ENCODE measurements around the gene ZSWIM6.
"Not testable (repeated sequence)": the region's sequence is repeated elsewhere in the genome, so short reads cannot be mapped to it uniquely, and the experiment has no call there.

ZSWIM6 gene

DNA sequence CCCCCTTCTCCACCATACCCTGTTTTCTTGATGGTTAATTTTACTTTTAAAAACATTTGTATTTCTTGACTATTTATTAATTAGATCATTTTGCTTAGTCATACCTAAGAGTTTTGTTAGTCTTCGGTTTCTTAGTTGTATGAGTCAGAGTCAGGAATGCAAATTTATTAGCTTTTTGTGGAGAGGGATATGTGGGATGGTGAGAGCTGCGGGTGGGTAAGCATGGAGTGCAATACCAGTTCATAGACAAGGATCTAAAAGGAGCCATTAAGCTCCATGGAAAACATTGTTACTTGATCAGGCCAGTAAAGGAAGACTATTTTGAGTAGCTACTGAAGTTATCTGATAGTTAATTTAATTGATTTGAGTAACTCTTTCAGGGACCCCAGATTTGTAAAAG, 77.5 kb downstream of the ZSWIM6 start:
- no peak for DNase-seq

- no peak for DNase-seq
Observed at GRCh38 chr5:61410811-61411210, 78.8 kb downstream of the ZSWIM6 start.

- no peak for DNase-seq
Observed at GRCh38 chr5:61412361-61412760, 80.3 kb downstream of the ZSWIM6 start.

GRCh38 chr5:61413205-61413604, 81.1 kb downstream of the ZSWIM6 start:
- not testable (repeated sequence) for DNase-seq

DNA sequence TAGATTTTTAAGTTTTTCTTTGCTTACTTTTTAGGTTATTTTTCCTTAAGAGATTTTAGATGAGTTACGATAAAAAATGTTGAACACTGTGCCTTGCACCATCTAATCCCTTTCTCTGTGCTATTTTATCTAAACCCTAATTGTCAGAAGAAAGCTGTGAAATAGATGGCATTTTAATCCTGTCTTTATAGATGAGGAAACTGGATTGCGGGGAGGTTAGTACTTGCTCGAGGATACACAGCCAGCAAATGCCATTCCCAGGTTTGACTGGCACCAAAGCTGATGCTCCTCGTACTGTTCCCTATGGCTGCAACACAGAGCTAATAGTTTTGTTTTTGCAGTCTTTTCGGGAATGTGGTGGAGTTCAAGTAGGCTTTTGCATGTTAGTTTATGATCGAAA, 82.7 kb downstream of the ZSWIM6 start:
- DNase-seq, result no peak

GRCh38 chr5:61416010-61416409, 84.0 kb downstream of the ZSWIM6 start:
- DNase-seq, result no peak

- DNase-seq, result no peak
Observed at GRCh38 chr5:61416420-61416819, 84.4 kb downstream of the ZSWIM6 start.

GRCh38 chr5:61417340-61417739, 85.3 kb downstream of the ZSWIM6 start:
- no peak for DNase-seq

DNA sequence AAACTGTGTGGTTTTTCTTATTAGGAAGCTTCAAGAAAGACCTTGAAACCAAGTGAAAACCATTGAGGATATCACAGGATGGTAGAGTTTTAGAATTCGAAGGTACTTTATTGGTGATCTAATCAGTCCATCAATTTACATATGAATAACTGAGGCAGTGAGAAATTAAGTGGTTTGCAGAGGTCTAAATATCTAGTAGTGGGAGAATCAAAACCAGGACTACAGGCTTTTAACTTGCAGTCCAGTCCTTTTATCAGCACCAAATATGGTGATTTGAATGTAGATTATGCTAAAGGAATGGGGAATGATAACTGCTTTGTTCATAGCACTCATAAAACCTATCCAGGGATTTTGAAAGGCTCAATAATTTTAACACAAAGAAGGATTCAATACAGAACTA, 85.8 kb downstream of the ZSWIM6 start:
- DNase-seq, result no peak

DNA sequence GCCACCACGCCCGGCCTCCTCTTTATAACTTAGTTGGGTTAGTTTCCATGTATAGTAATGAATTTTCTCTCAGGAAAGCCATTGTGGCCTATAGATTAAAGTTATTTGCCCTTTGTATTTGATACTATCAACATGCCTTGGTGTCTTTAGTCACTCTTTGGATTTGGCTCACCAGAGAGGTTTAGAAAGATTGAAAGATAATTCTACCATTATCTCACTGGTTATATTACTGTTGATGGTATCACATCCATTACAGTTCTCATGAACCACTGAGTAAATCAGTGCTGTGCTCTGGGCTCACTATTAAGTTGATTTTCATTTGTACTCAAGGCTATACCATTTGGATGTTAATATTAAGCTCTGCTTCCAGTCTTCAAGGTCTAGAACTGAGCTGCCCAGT, 87.0 kb downstream of the ZSWIM6 start:
- no peak for DNase-seq

DNA sequence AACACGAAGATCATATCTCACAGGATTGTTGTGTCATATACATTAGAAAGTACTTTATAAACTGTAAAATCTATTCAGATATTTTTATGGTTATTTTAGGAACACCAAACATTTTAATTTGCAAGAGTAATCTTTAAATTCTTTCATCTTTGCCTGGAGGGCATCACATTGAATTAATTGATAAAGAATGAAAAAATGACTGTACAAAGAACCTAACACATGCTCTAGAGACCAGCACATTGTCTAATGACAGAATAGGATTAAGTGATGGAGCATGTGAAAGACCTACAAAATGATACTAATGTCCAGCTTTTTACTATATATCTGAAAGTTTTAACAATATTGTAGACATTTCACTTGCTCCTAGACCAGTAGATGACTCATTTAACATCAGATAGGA, 88.0 kb downstream of the ZSWIM6 start:
- no peak for DNase-seq

- DNase-seq, result not testable (repeated sequence)
Observed at GRCh38 chr5:61421262-61421661, 89.2 kb downstream of the ZSWIM6 start.

GRCh38 chr5:61423487-61424145, 91.6 kb downstream of the ZSWIM6 start:
- no peak for DNase-seq

- DNase-seq, result no peak
Observed at GRCh38 chr5:61425918-61426317, 93.9 kb downstream of the ZSWIM6 start.

DNA sequence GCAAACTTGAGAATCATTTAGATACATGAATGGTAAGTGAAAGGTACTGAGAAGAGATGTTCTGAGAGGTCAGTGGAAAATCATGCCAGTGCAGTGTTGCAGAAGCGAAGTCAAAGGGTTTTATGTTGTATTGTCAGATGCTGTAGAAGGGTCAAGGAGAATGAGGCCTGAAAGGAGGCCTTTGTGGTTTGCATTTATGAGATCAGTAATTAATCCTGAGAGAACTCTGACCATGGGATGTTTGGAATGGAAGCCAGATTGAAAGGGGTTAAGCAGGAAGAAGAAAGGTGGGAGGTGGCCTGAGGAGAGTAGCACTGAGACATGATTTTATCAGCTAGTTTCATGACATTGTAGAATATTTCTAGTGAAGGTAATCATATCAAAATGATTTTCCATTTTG, 97.8 kb downstream of the ZSWIM6 start:
- DNase-seq, result no peak

- no peak for DNase-seq
Observed at GRCh38 chr5:61431923-61432620, 100.0 kb downstream of the ZSWIM6 start.

GRCh38 chr5:61435368-61435767, 103.3 kb downstream of the ZSWIM6 start:
- DNase-seq, result no peak

DNA sequence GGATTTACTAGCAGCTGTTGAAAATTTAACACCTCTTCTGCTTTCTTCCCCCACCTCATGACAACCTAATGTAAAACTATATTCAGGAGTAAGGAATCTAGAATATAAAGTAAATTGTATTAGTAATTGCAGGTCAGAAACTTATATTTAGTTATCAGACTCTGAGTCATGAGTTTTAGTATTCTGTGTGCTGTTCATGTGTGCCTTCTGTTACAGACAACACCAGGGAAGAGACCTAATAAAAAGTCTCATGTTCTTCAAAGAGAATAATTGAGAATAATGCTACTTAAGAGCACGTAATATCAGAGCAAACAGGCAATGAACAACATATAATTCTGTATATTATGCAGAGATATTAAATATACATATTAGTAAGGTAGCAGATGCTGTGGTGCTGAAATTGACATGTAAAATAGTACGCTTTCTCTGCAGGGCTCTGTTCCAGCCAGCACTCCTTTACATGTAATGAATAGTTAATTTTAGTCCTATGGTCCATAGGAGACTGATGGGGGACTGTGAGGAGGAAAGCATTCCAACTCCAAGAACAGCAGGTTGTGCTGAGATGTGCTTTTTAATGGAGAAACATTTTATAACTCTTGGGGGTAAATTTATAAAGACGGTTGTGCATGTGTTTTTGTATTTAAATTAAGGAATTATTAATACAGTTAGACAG, 106.4 kb downstream of the ZSWIM6 start:
- no peak for DNase-seq

DNA sequence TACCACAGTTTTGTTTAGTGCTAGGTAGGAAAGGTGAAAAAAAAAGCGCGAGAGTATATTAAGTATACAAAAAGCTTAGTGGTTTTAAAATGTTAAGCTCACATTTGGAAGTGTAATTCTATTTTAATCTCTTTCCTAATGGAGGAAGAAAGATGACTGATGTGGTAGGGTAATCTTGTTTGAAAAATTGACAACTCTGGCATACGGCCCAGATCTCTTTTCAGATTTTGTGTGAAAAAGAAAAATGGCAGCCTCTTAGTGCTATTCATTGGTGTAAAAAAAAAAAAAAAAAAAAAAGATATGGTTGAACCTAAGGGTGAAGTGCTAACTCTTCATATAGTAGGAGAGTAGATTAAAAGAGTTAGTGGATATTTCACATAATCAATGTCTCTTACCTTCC, 108.0 kb downstream of the ZSWIM6 start:
- no peak for DNase-seq

DNA sequence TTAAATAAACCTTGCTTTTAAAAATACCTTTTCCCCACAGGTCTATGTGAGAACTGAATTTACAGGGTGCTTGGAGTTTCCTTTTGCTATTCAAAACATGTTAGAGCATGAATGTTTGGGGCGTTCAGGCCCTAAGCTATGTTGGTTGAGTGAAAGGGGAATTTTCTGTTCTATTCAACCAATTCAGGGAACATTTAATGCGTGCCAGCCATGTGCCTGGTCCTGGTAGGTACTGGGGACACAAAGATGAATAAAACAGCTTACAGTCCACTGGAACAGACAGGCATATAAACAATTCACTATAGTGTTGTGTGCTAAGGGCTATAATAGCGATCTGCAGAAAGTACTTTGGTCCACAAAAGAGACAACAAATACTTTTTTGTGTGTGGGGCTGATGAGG, 108.5 kb downstream of the ZSWIM6 start:
- no peak for DNase-seq

DNA sequence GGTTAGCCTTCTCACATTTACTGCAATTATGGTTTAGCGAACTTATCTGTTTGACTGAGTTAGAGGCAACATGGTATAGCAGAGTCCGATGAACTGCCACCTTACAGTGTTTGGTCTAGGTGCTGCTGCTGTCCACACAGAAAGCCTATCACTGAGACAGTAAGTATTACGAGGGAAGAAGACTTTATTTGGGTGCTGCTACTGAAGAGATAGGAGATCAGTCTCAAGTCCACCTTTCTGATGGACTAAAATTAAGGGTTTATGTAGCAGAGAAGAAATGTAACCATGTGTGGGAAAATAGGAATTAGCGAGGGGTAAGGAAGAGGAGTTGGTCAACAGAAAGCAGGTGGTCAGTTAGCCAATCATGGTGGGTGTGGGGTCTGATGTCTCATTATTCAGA, 109.7 kb downstream of the ZSWIM6 start:
- no peak for DNase-seq

GRCh38 chr5:61447780-61448495, 115.9 kb downstream of the ZSWIM6 start:
- DNase-seq, result no peak

DNA sequence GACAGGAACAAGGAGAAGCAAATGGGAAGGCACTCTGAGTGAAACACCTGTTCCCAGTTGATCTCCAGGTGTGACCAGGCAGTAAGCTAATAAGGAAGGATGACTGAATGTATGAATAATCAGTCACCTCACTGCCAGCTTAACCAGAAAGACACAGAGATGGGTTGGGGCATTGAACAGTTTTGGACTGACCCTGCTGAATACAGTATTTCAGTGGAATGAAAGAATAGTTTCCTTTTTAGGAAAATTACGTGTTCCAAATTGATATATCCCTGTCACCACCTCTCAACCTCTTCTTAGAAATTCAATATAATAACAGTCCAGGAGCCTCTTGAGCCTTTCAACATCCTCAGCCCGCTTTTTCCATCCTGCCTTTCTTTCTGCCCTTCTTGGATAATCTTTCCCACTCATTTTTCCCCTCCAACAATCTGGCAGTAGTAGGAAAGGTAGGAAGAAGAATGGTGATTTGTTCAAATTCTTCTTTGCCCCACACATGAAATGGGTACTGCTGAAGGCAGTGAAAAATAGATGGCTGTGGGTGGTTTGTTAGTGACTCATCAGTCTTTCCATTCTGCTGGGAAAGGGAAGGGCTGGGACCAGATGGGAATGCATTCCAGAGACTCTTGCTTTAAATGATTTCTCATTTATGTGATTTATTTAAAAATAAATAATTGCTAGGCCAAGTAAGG, 117.9 kb downstream of the ZSWIM6 start:
- no peak for DNase-seq
